HepG2 (cell line): ENCODE measurements around the gene LENG1. TPM values are rescaled to one million over a fixed set of nuclear protein-coding genes. Genes with fewer than 3 reads are reported as not detected.

Experiments
- ATAC-seq: fragments of 200-7000 bp; cut with Tn5 transposase; 3 replicates; pipeline ENCODE4 v1.9.1; 2020; ENCODE audit warnings: mild to moderate bottlenecking, moderate library complexity
- BruUV-seq: library from RNA; stranded (reverse); fragments of 400-500 nt; replicated peaks from 2 replicates; lab custom pipeline; 2021; lab: Mats Ljungman, UMichigan
- CTCF ChIA-PET: fragments of 300-600 bp; formaldehyde crosslinking; extraction: SDS; loops from one replicate; lab custom pipeline; 2021; ENCODE audit warnings: low total read pairs, inconsistent platforms, low intra/inter-chr PET ratio; lab: Yijun Ruan, JAX
- POLR2A ChIA-PET: fragments of 350-600 bp; sonication (Branson Sonifier 250); formaldehyde crosslinking; loops from one replicate; lab custom pipeline; 2020; ENCODE audit warnings: antibody characterized with exemption, inconsistent platforms; lab: Yijun Ruan, JAX
- DNase-seq: peaks from one replicate; pipeline ENCODE4 v3.0.0-alpha.2; 2015; ENCODE audit warnings: low spot score
- FAIRE-seq: peaks from 3 replicates; lab custom pipeline; 2011; peaks lifted over from hg19 to GRCh38; lab: Jason Lieb, UNC
- H2AFZ ChIP-seq: one replicate; pipeline ENCODE4 v1.6.1; 2011; ENCODE audit warnings: low read length, inconsistent platforms
- H3K27ac ChIP-seq: fragments of 300-600 bp; 3 replicates; pipeline ENCODE4 v1.8.0; 2011; ENCODE audit warnings: mixed run types, mild to moderate bottlenecking, mixed read lengths, low read length, inconsistent platforms; ENCODE audit not compliant: insufficient read depth; ENCODE audit errors: extremely low read length
- H3K27me3 ChIP-seq, 2 experiments: fragments of 200-600 bp in 1 of 2; 2 replicates in 1 of 2; 3 replicates in 1 of 2; pipeline versions ENCODE4 v1.6.0 to v1.8.0; 2011; ENCODE audit warnings: low read length in 2 of 2, mild to moderate bottlenecking in 2 of 2, moderate library complexity in 2 of 2, inconsistent platforms in 1 of 2; ENCODE audit not compliant: insufficient read depth in 2 of 2, control insufficient read depth in 1 of 2
- H3K36me3 ChIP-seq, 2 experiments: fragments of 200-600 bp in 1 of 2; replicated peaks in 1 of 2; 2 replicates in 1 of 2; 3 replicates in 1 of 2; pipeline versions ENCODE4 v1.5.1 to v1.8.0; 2011; ENCODE audit warnings: low read length in 2 of 2, inconsistent platforms in 1 of 2; ENCODE audit not compliant: insufficient read depth in 2 of 2, control insufficient read depth in 1 of 2
- H3K4me1 ChIP-seq: 2 replicates; pipeline ENCODE4 v1.5.1; 2012; ENCODE audit warnings: low read length, inconsistent platforms; ENCODE audit not compliant: insufficient read depth
- H3K4me2 ChIP-seq: 2 replicates; pipeline ENCODE4 v1.6.0; 2011; ENCODE audit warnings: low read depth, low read length, inconsistent platforms
- H3K4me3 ChIP-seq, 3 experiments: fragments of 200-600 bp in 1 of 3; sonication (generic), shearing (Covaris generic) in 1 of 3; replicated peaks in 1 of 3; 2 replicates each; pipeline ENCODE4 v1.5.1; 2011 to 2016; ENCODE audit warnings: low read length in 3 of 3, inconsistent platforms in 2 of 3, low read depth in 2 of 3, mild to moderate bottlenecking in 2 of 3, control low read depth in 1 of 3, mixed read lengths in 1 of 3; ENCODE audit not compliant: insufficient read depth in 1 of 3
- H3K79me2 ChIP-seq: one replicate; pipeline ENCODE4 v1.6.1; 2011; ENCODE audit warnings: low read length, inconsistent platforms; ENCODE audit not compliant: insufficient read depth
- H3K9ac ChIP-seq: 2 replicates; pipeline ENCODE4 v1.6.0; 2011; ENCODE audit warnings: mild to moderate bottlenecking, low read depth, low read length, inconsistent platforms; ENCODE audit not compliant: insufficient read depth
- H3K9me3 ChIP-seq: 2 replicates; pipeline ENCODE4 v1.5.1; 2012; ENCODE audit warnings: mild to moderate bottlenecking, low read length
- H4K20me1 ChIP-seq: 2 replicates; pipeline ENCODE4 v1.6.0; 2011; ENCODE audit warnings: inconsistent platforms, mild to moderate bottlenecking, low read length, moderate library complexity; ENCODE audit not compliant: insufficient read depth
- ATF1 ChIP-seq: IDR thresholded peaks from 2 replicates; pipeline ENCODE4 v1.6.1; 2016; ENCODE audit warnings: mild to moderate bottlenecking, control low read depth
- CBX5 ChIP-seq: sonication (generic); formaldehyde crosslinking; IDR thresholded peaks from 2 replicates; pipeline ENCODE4 v1.4.0; 2020; ENCODE audit warnings: missing genetic modification reagents, borderline replicate concordance
- EEA1 ChIP-seq: sonication (generic); formaldehyde crosslinking; IDR thresholded peaks from 2 replicates; pipeline ENCODE4 v1.5.1; 2020; ENCODE audit warnings: mild to moderate bottlenecking, missing genetic modification reagents, borderline replicate concordance
- ELF4 ChIP-seq: sonication (generic); formaldehyde crosslinking; IDR thresholded peaks from 2 replicates; pipeline ENCODE4 v1.5.0; 2020; ENCODE audit warnings: missing genetic modification reagents, mild to moderate bottlenecking, moderate library complexity, borderline replicate concordance
- GATAD1 ChIP-seq: IDR thresholded peaks from 2 replicates; pipeline ENCODE4 v1.6.1; 2016; ENCODE audit warnings: missing genetic modification reagents, missing compliant biosample characterization
- GMEB2 ChIP-seq: IDR thresholded peaks from 2 replicates; pipeline ENCODE4 v1.6.1; 2016; ENCODE audit warnings: missing biosample characterization, missing genetic modification reagents, low read depth
- HDAC1 ChIP-seq: sonication (generic); formaldehyde crosslinking; IDR thresholded peaks from 2 replicates; pipeline ENCODE4 v1.5.1; 2020; ENCODE audit warnings: mild to moderate bottlenecking, missing genetic modification reagents
- HMGA1 ChIP-seq: sonication (generic); formaldehyde crosslinking; conservative IDR thresholded peaks from 2 replicates; pipeline ENCODE4 v1.4.0; 2020; ENCODE audit warnings: missing genetic modification reagents
- HOXD1 ChIP-seq: sonication (generic); formaldehyde crosslinking; IDR thresholded peaks from 2 replicates; pipeline ENCODE4 v1.5.0; 2020; ENCODE audit warnings: missing genetic modification reagents
- JUND ChIP-seq: sonication (generic); formaldehyde crosslinking; IDR thresholded peaks from 2 replicates; pipeline ENCODE4 v1.8.0; 2022; ENCODE audit warnings: mild to moderate bottlenecking, missing genetic modification reagents
- KAT8 ChIP-seq: IDR thresholded peaks from 2 replicates; pipeline ENCODE4 v1.6.1; 2016; ENCODE audit warnings: missing genetic modification reagents, missing compliant biosample characterization
- MAX ChIP-seq: IDR thresholded peaks from 2 replicates; pipeline ENCODE4 v1.6.1; 2012; ENCODE audit warnings: inconsistent platforms
- MEF2D ChIP-seq: sonication (generic); formaldehyde crosslinking; IDR thresholded peaks from 2 replicates; pipeline ENCODE4 v1.5.1; 2020; ENCODE audit warnings: mild to moderate bottlenecking, missing genetic modification reagents
- NFATC3 ChIP-seq: sonication (generic); formaldehyde crosslinking; IDR thresholded peaks from 2 replicates; pipeline ENCODE4 v1.5.1; 2020; ENCODE audit warnings: mild to moderate bottlenecking, missing genetic modification reagents
- PRPF4 ChIP-seq: fragments of 200-400 bp; formaldehyde crosslinking; IDR thresholded peaks from 2 replicates; pipeline ENCODE4 v1.6.1; 2016; ENCODE audit warnings: low read length, low read depth; ENCODE audit not compliant: poor library complexity, severe bottlenecking
- ZNF431 ChIP-seq: sonication (generic); formaldehyde crosslinking; IDR thresholded peaks from 2 replicates; pipeline ENCODE4 v1.9.0; 2022; ENCODE audit warnings: missing genetic modification reagents, low read depth, mild to moderate bottlenecking, borderline replicate concordance
- ZNF577 ChIP-seq: sonication (generic); formaldehyde crosslinking; IDR thresholded peaks from 2 replicates; pipeline ENCODE4 v1.4.0; 2020; ENCODE audit warnings: mild to moderate bottlenecking, low read depth, missing genetic modification reagents, borderline replicate concordance
- ZNF609 ChIP-seq: sonication (generic); formaldehyde crosslinking; IDR thresholded peaks from 2 replicates; pipeline ENCODE4 v1.4.0; 2020; ENCODE audit warnings: mild to moderate bottlenecking, missing genetic modification reagents, borderline replicate concordance
- WGBS: methylation state at CpG from one replicate; pipeline ENCODE4 v1.1.6; 2017; ENCODE audit warnings: low lambda C conversion rate; 5-methylcytosine and 5-hydroxymethylcytosine counted together
- in situ Hi-C: cut with HindIII; loops from 2 replicates; pipeline ENCODE4 v1.10.0; 2017; ENCODE audit warnings: low pct_unique_long_range_greater_than_20kb; ENCODE audit not compliant: extremely low pct_ligation_motif_present
- intact Hi-C: fragments of 100-400 bp; cut with micrococcal nuclease; formaldehyde crosslinking; loops from one replicate; pipeline ENCODE4 v1.10.0; 2022; ENCODE audit not compliant: unreplicated experiment
- polyA plus RNA-seq, 8 experiments: library from polyadenylated mRNA; depleted of rRNA in 3 of 8; stranded (reverse) in 7 of 8; unstranded in 1 of 8; fragments of >200 nt; fragmentation: Illumina TruSeq in 4 of 8; extraction: Trizol in 4 of 8; gene quantifications; 2 replicates each; pipeline versions ENCODE4 v1.2.1 to v1.2.3, GENCODE V29; 2011 to 2016; ENCODE audit warnings: low read depth in 4 of 8, missing spikeins in 1 of 8, mixed read lengths in 1 of 8; ENCODE audit not compliant: insufficient read depth in 1 of 8
- total RNA-seq, 5 experiments: library from RNA; depleted of rRNA; stranded (reverse); fragments of >200 nt; fragmentation: Illumina TruSeq; extraction: Trizol; gene quantifications; 2 replicates each; pipeline ENCODE4 v1.2.3, GENCODE V29; 2016; ENCODE audit warnings: low read depth in 1 of 5

Gene LENG1
- total and polyA plus RNA-seq, 2 of the 13 experiments (the other 11 are each of a cell fraction or from before 2014, with no cell fraction given) = 1.8 to 3.8 TPM

GRCh38 chr19:54207983-54208783 lies 48.7 kb upstream of the LENG1 start:
- ChIA-PET POLR2A (interaction anchor here (1.2 to 4.9 kb wide), 4 partner anchors 10 to 71 kb away, joined by 3 to 114 read pairs (median 41); partner anchors contain the start of genes MBOAT7, RPS9 and TSEN34), CTCF (no interaction called here)
- ATAC-seq (peak; percentile 1), FAIRE-seq (peak; percentile 64), DNase-seq (peak; percentile 59)
- H3K79me2 ChIP-seq = peaks cover 30% of the 10 kb centered on the region
- no peaks in the 10 kb centered on the region for H3K9me3 ChIP-seq
- no TSS peak for BruUV-seq
- H3K27me3 ChIP-seq = no peaks in the 10 kb centered on the region
- peak overlapping the region; percentile 80 for H3K27ac ChIP-seq
- H4K20me1 ChIP-seq = peaks cover 60% of the 10 kb centered on the region
- H3K9ac ChIP-seq = peak overlapping the region; percentile 19; the same call in 1 of the 2 replicates
- peaks cover 86% of the 10 kb centered on the region for H3K4me1 ChIP-seq
- intact Hi-C loops = no loop called here
- 61% methylated on average over 11 of the region's 18 CpGs for WGBS
- H2AFZ ChIP-seq = no peak overlapping the region
- H3K36me3 ChIP-seq = peaks cover 20 to 48% of the 10 kb centered on the region in 2 experiments
- H3K4me3 ChIP-seq = peak overlapping the region in 1 of 3 experiments; percentile 55; a peak in 1 of 6 replicates
- in situ Hi-C loops = no loop called here
- H3K4me2 ChIP-seq = peak overlapping the region; percentile 83
- TF ChIP-seq KAT8 (CRISPR knock-in tag) (0 out of 2 replicates have a peak, but pooled peaks have one; percentile 30), MAX (peak; percentile 71), ATF1 (CRISPR knock-in tag) (no peak), MEF2D (CRISPR knock-in tag) (no peak), GMEB2 (CRISPR knock-in tag) (no peak), PRPF4 (peak; percentile 21), HMGA1 (CRISPR knock-in tag) (no peak), EEA1 (CRISPR knock-in tag) (no peak), ZNF431 (CRISPR knock-in tag) (no peak), CBX5 (CRISPR knock-in tag) (peak; percentile 50; the same call in 1 of the 2 replicates), HOXD1 (CRISPR knock-in tag) (no peak), ZNF609 (CRISPR knock-in tag) (no peak), ELF4 (no peak), GATAD1 (peak; percentile 15; the same call in 1 of the 2 replicates), JUND (CRISPR knock-in tag) (no peak), NFATC3 (CRISPR knock-in tag) (no peak), HDAC1 (CRISPR knock-in tag) (0 out of 2 replicates have a peak, but pooled peaks have one; percentile 29), ZNF577 (no peak)
